ENCODE data around the gene MAP6. TPM values are rescaled to one million over a fixed set of nuclear protein-coding genes. Genes with fewer than 3 reads are reported as not detected.

MAP6 gene
- total and polyA plus RNA-seq, 2 of the 13 experiments (the other 11 are each of a cell fraction or from before 2014, with no cell fraction given), result 0.04 TPM; not detected in 1

GRCh38 chr11:75548595-75549272 lies 120.1 kb downstream of the MAP6 start (continued):
- no peak for TF ChIP-seq SIX4 (CRISPR knock-in tag; IDR thresholded peaks at IDR 0.05)

GRCh38 chr11:75547617-75548058 lies 121.2 kb downstream of the MAP6 start:
- DNase-seq (ENCODE audit: low spot score), result peak; percentile 64
- Histone ChIP-seq H3K36me3 (replicated peaks in 1 of 2; ENCODE audit: control insufficient read depth in 1 of 2, insufficient read depth in 2 of 2, low read length in 2 of 2) (no peaks in the 10 kb centered on the region), H3K27ac (ENCODE audit: extremely low read length, insufficient read depth, low read length) (no peak overlapping the region), H3K4me2 (ENCODE audit: low read depth, low read length) (peak overlapping the region; percentile 49; the same call in 1 of the 2 replicates), H3K4me1 (ENCODE audit: insufficient read depth, low read length) (peaks cover 6% of the 10 kb centered on the region; the same call in 1 of the 2 replicates), H3K27me3 (ENCODE audit: control insufficient read depth in 1 of 2, insufficient read depth in 2 of 2, low read length in 2 of 2) (peaks cover 0 to 17% of the 10 kb centered on the region in 2 experiments; a peak in 4 of 5 replicates), H3K9ac (ENCODE audit: insufficient read depth, low read depth, low read length) (no peak overlapping the region), H3K79me2 (ENCODE audit: insufficient read depth, low read length) (no peaks in the 10 kb centered on the region), H3K4me3 (replicated peaks in 1 of 3; ENCODE audit: insufficient read depth in 1 of 3, low read depth in 2 of 3, low read length in 3 of 3) (no peak overlapping the region; a peak in 1 of 6 replicates), H4K20me1 (ENCODE audit: insufficient read depth, low read length) (no peaks in the 10 kb centered on the region), H2AFZ (ENCODE audit: low read length) (no peak overlapping the region), H3K9me3 (ENCODE audit: low read length) (no peaks in the 10 kb centered on the region)
- FAIRE-seq, result peak; percentile 78
- intact Hi-C loops (cut with micrococcal nuclease; ENCODE audit: unreplicated experiment) (loop anchor here (1.0 to 5.0 kb wide), 3 partner anchors 30 to 221 kb away; partner anchors contain the start of gene DGAT2), in situ Hi-C loops (cut with HindIII; ENCODE audit: extremely low pct_ligation_motif_present, low pct_unique_long_range_greater_than_20kb) (no loop called here)
- WGBS (ENCODE audit: low lambda C conversion rate), result 11% methylated on average over 7 of the region's 7 CpGs
- no TSS peak for BruUV-seq (replicated peaks)
- ChIA-PET CTCF (ENCODE audit: low intra/inter-chr PET ratio, low total read pairs) (interaction anchor here (0.9 to 2.0 kb wide), 7 partner anchors 16 to 221 kb away, joined by 3 to 16 read pairs (median 3); partner anchors contain the start of gene DGAT2), POLR2A (no interaction called here)
- peak; percentile 93 for ATAC-seq
- TF ChIP-seq ATF3 (CRISPR knock-in tag; IDR thresholded peaks at IDR 0.05), result no peak
- peak; percentile 81 for TF ChIP-seq RAD21 (CRISPR knock-in tag; IDR thresholded peaks at IDR 0.05)
- peak; percentile 33; the same call in 1 of the 2 replicates for TF ChIP-seq GATAD2A (CRISPR knock-in tag; IDR thresholded peaks at IDR 0.05)
- TF ChIP-seq, protein P1, sequence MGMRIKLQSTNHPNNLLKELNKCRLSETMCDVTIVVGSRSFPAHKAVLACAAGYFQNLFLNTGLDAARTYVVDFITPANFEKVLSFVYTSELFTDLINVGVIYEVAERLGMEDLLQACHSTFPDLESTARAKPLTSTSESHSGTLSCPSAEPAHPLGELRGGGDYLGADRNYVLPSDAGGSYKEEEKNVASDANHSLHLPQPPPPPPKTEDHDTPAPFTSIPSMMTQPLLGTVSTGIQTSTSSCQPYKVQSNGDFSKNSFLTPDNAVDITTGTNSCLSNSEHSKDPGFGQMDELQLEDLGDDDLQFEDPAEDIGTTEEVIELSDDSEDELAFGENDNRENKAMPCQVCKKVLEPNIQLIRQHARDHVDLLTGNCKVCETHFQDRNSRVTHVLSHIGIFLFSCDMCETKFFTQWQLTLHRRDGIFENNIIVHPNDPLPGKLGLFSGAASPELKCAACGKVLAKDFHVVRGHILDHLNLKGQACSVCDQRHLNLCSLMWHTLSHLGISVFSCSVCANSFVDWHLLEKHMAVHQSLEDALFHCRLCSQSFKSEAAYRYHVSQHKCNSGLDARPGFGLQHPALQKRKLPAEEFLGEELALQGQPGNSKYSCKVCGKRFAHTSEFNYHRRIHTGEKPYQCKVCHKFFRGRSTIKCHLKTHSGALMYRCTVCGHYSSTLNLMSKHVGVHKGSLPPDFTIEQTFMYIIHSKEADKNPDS (CRISPR knock-in tag; IDR thresholded peaks at IDR 0.05), result no peak
- 0 out of 2 replicates have a peak, but pooled peaks have one; percentile 32 for TF ChIP-seq ZNF547 (CRISPR knock-in tag; IDR thresholded peaks at IDR 0.05)
- no peak for TF ChIP-seq SRSF4 (IDR thresholded peaks at IDR 0.05; ENCODE audit: low read depth, low read length, poor library complexity, severe bottlenecking)
- TF ChIP-seq ZNF563 (CRISPR knock-in tag; IDR thresholded peaks at IDR 0.05), result 0 out of 2 replicates have a peak, but pooled peaks have one; percentile 25
- no peak for TF ChIP-seq ZNF782 (CRISPR knock-in tag; IDR thresholded peaks at IDR 0.05; ENCODE audit: borderline replicate concordance)
- TF ChIP-seq U2AF2 (IDR thresholded peaks at IDR 0.05; ENCODE audit: low read depth, low read length), result no peak
- TF ChIP-seq ZNF652 (CRISPR knock-in tag; IDR thresholded peaks at IDR 0.05; ENCODE audit: borderline replicate concordance, low read depth), result no peak
- TF ChIP-seq XRCC5 (optimal IDR thresholded peaks at IDR 0.05; ENCODE audit: low read length), result peak; percentile 59
- TF ChIP-seq ZFP62 (CRISPR knock-in tag; IDR thresholded peaks at IDR 0.05), result no peak
- TF ChIP-seq, protein P2, sequence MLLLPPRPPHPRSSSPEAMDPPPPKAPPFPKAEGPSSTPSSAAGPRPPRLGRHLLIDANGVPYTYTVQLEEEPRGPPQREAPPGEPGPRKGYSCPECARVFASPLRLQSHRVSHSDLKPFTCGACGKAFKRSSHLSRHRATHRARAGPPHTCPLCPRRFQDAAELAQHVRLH (CRISPR knock-in tag; IDR thresholded peaks at IDR 0.05; ENCODE audit: borderline replicate concordance, low read depth), result no peak
- TF ChIP-seq HDAC6 (IDR thresholded peaks at IDR 0.05; ENCODE audit: low read depth, low read length), result no peak
- TF ChIP-seq SETDB1 (CRISPR knock-in tag; IDR thresholded peaks at IDR 0.05; ENCODE audit: borderline replicate concordance), result no peak
